C4-2B (cell line): ENCODE results near the gene KIF26B.

Experiments used
- H3K27ac ChIP-seq: fragments of 450-650 bp; 2 replicates; pipeline ENCODE4 v1.5.1; 2017
- CTCF ChIP-seq: fragments of 450-650 bp; conservative IDR thresholded peaks from 2 replicates; pipeline ENCODE4 v1.5.1; 2017; ENCODE audit warnings: mild to moderate bottlenecking
- ZFX ChIP-seq: fragments of 450-650 bp; IDR thresholded peaks from 2 replicates; pipeline ENCODE4 v1.6.1; 2017

The KIF26B gene

GRCh38 chr1:245226203-245226499 lies 71.4 kb downstream of the KIF26B start:
- no peak overlapping the region for H3K27ac ChIP-seq
- no peak for TF ChIP-seq ZFX
- TF ChIP-seq CTCF = no peak

- no peak; the same call in 1 of the 2 replicates for TF ChIP-seq CTCF
- TF ChIP-seq ZFX = no peak
- no peak overlapping the region for H3K27ac ChIP-seq
These were observed 74.3 kb downstream of the KIF26B start for GRCh38 chr1:245229051-245229450.

- TF ChIP-seq CTCF (no peak), ZFX (no peak)
- no peak overlapping the region for H3K27ac ChIP-seq
These were observed 78.1 kb downstream of the KIF26B start for GRCh38 chr1:245232931-245233330.

- TF ChIP-seq CTCF = no peak
- TF ChIP-seq ZFX = no peak
- no peak overlapping the region for H3K27ac ChIP-seq
These were observed 79.7 kb downstream of the KIF26B start for GRCh38 chr1:245234217-245235081.

- TF ChIP-seq CTCF (no peak), ZFX (no peak)
- no peak overlapping the region for H3K27ac ChIP-seq
These were observed 80.4 kb downstream of the KIF26B start for GRCh38 chr1:245235156-245235555.

GRCh38 chr1:245240648-245241165 lies 85.9 kb downstream of the KIF26B start:
- TF ChIP-seq CTCF (no peak), ZFX (no peak)

GRCh38 chr1:245241526-245242130 lies 86.8 kb downstream of the KIF26B start:
- TF ChIP-seq CTCF (no peak), ZFX (no peak)
- no peak overlapping the region for H3K27ac ChIP-seq

More at GRCh38 chr1:245240648-245241165, 85.9 kb downstream of the KIF26B start:
- H3K27ac ChIP-seq = no peak overlapping the region
